ENCODE measurements around the gene PCNP. TPM values are rescaled to one million over a fixed set of nuclear protein-coding genes. Genes with fewer than 3 reads are reported as not detected.

PCNP gene
- total RNA-seq, 1 donor from 2014 or later, result 137 TPM

GRCh38 chr3:101619734-101620133, 45.8 kb downstream of the PCNP start:
- no peak for ATAC-seq
- no peaks in the 10 kb centered on the region for H3K27me3 ChIP-seq (ENCODE audit: low read depth)
- H3K27ac ChIP-seq, result no peak overlapping the region
- no peaks in the 10 kb centered on the region for H3K9me3 ChIP-seq
- no peak for DNase-seq
- no peak overlapping the region for H3K4me3 ChIP-seq
- intact Hi-C loops (cut with DNase I), result no loop called here
- H3K4me1 ChIP-seq, result no peaks in the 10 kb centered on the region
- TF ChIP-seq CTCF (IDR thresholded peaks at IDR 0.05), result no peak
- H3K36me3 ChIP-seq, result no peaks in the 10 kb centered on the region

GRCh38 chr3:101623656-101624055, 49.7 kb downstream of the PCNP start:
- Histone ChIP-seq H3K27me3 (ENCODE audit: low read depth) (no peaks in the 10 kb centered on the region), H3K36me3 (no peaks in the 10 kb centered on the region), H3K9me3 (no peaks in the 10 kb centered on the region), H3K4me3 (no peak overlapping the region), H3K4me1 (no peaks in the 10 kb centered on the region), H3K27ac (no peak overlapping the region)
- ATAC-seq, result no peak
- intact Hi-C loops (cut with DNase I), result no loop called here
- no peak for TF ChIP-seq CTCF (IDR thresholded peaks at IDR 0.05)
- DNase-seq, result no peak

- no peaks in the 10 kb centered on the region for H3K36me3 ChIP-seq
- intact Hi-C loops (cut with DNase I), result no loop called here
- TF ChIP-seq CTCF (IDR thresholded peaks at IDR 0.05), result no peak
- no peaks in the 10 kb centered on the region for H3K9me3 ChIP-seq
- no peak for DNase-seq
- H3K27ac ChIP-seq, result no peak overlapping the region
- no peaks in the 10 kb centered on the region for H3K27me3 ChIP-seq (ENCODE audit: low read depth)
- H3K4me3 ChIP-seq, result no peak overlapping the region
- no peak for ATAC-seq
- H3K4me1 ChIP-seq, result no peaks in the 10 kb centered on the region
Observed at GRCh38 chr3:101624857-101625256, 50.9 kb downstream of the PCNP start.

GRCh38 chr3:101625879-101626278, 51.9 kb downstream of the PCNP start:
- DNase-seq (no peak), ATAC-seq (no peak)
- intact Hi-C loops (cut with DNase I), result no loop called here
- H3K4me3 ChIP-seq, result no peak overlapping the region
- no peak for TF ChIP-seq CTCF (IDR thresholded peaks at IDR 0.05)
- no peaks in the 10 kb centered on the region for H3K4me1 ChIP-seq
- no peaks in the 10 kb centered on the region for H3K9me3 ChIP-seq
- no peaks in the 10 kb centered on the region for H3K36me3 ChIP-seq
- H3K27ac ChIP-seq, result no peak overlapping the region
- no peaks in the 10 kb centered on the region for H3K27me3 ChIP-seq (ENCODE audit: low read depth)

- Histone ChIP-seq H3K36me3 (no peaks in the 10 kb centered on the region), H3K9me3 (no peaks in the 10 kb centered on the region), H3K27ac (no peak overlapping the region), H3K4me1 (no peaks in the 10 kb centered on the region), H3K27me3 (ENCODE audit: low read depth) (no peaks in the 10 kb centered on the region), H3K4me3 (no peak overlapping the region)
- TF ChIP-seq CTCF (IDR thresholded peaks at IDR 0.05), result no peak
- ATAC-seq (no peak), DNase-seq (no peak)
- intact Hi-C loops (cut with DNase I), result no loop called here
Observed at GRCh38 chr3:101629219-101629618, 55.2 kb downstream of the PCNP start.

All from lower lobe of right lung (tissue), 2 donors.